Measurements from ENCODE around the gene PRDX6. TPM values are rescaled to one million over a fixed set of nuclear protein-coding genes. Genes with fewer than 3 reads are reported as not detected.
A peak's percentile ranks its signal among the peaks of the same experiment; 100 is the strongest.

PRDX6 gene
- total and polyA plus RNA-seq, 12 donors: 215 to 698 (median 360) TPM

- peak; percentile 89 to 96 (median 91) for ATAC-seq
- peak overlapping the region; percentile 56 to 95 (median 90) for H3K4me3 ChIP-seq
- H3K27ac ChIP-seq: peak overlapping the region; percentile 64 to 99 (median 96)
- TF ChIP-seq, protein P1, sequence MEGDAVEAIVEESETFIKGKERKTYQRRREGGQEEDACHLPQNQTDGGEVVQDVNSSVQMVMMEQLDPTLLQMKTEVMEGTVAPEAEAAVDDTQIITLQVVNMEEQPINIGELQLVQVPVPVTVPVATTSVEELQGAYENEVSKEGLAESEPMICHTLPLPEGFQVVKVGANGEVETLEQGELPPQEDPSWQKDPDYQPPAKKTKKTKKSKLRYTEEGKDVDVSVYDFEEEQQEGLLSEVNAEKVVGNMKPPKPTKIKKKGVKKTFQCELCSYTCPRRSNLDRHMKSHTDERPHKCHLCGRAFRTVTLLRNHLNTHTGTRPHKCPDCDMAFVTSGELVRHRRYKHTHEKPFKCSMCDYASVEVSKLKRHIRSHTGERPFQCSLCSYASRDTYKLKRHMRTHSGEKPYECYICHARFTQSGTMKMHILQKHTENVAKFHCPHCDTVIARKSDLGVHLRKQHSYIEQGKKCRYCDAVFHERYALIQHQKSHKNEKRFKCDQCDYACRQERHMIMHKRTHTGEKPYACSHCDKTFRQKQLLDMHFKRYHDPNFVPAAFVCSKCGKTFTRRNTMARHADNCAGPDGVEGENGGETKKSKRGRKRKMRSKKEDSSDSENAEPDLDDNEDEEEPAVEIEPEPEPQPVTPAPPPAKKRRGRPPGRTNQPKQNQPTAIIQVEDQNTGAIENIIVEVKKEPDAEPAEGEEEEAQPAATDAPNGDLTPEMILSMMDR (IDR thresholded peaks at IDR 0.05): peak in 3 of 9 donors; percentile 9 to 36 (median 20)
- H3K9me3 ChIP-seq: no peaks in the 10 kb centered on the region
- no peaks in the 10 kb centered on the region for H3K27me3 ChIP-seq
- 0 to 1% methylated on average over 48 to 58 of the region's 62 CpGs for WGBS, 2 donors
- intact Hi-C loops (cut with DNase I): loop anchor here in 7 of 10 donors (2.0 to 10.0 kb wide), 5 partner anchors 44 to 548 kb away; partner anchors contain the start of genes CENPL (in 3 of the 7), DARS2 (in 3 of the 7) and RC3H1 (in 1 of the 7)
- H3K36me3 ChIP-seq: peaks cover 0 to 25% (median 6%) of the 10 kb centered on the region in 9 donors
- peaks cover 4 to 76% (median 46%) of the 10 kb centered on the region in 9 donors for H3K4me1 ChIP-seq
- DNase-seq: peak; percentile 91 to 92
Observed at GRCh38 chr1:173476665-173477285, 360 bp upstream of the PRDX6 start.

GRCh38 chr1:173478094-173478674 is 1.0 kb downstream of the PRDX6 start:
- WGBS, 2 donors: 4 to 6% methylated on average over 9 of the region's 9 CpGs
- Histone ChIP-seq H3K27me3 (no peaks in the 10 kb centered on the region), H3K27ac (peak overlapping the region; percentile 95 to 99 (median 99)), H3K36me3 (peaks cover 0 to 39% (median 19%) of the 10 kb centered on the region in 9 donors), H3K4me1 (peaks cover 4 to 77% (median 48%) of the 10 kb centered on the region in 9 donors), H3K4me3 (peak overlapping the region; percentile 84 to 95 (median 90)), H3K9me3 (no peaks in the 10 kb centered on the region)
- peak; percentile 28 to 62 for DNase-seq
- intact Hi-C loops (cut with DNase I): loop anchor here in 3 of 10 donors (5.0 to 10.0 kb wide), 3 partner anchors 46 to 547 kb away; partner anchors contain the start of genes CENPL (in 2 of the 3), DARS2 (in 2 of the 3) and RC3H1 (in 1 of the 3)
- ATAC-seq: peak; percentile 30 to 84 (median 78)
- TF ChIP-seq, protein P1 (IDR thresholded peaks at IDR 0.05): no peak

DNA sequence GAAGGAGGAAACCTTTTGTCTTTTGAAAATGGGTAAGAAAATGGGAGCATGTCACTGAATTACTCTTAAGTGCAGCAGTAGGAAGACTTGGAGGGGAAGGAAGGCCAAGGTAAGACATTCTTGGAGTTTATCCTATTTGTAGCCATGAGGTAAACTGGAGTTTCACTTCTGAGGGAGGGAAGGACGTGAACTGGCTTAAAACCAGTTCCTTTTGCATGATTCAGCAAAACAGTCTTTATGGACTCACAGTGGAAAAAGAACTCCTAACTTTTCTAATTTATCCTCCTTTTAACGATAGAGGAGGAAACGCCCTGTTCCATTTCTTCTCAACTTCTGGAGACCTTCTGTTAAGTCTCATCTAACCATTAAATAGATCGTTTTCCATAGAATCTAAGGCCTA is 2.5 kb downstream of the PRDX6 start:
- no peak for ATAC-seq
- Histone ChIP-seq H3K36me3 (peaks cover 0 to 54% (median 31%) of the 10 kb centered on the region in 9 donors), H3K4me3 (peak overlapping the region in 3 of 10 donors; percentile 88 to 95 (median 93)), H3K27me3 (no peaks in the 10 kb centered on the region), H3K4me1 (peaks cover 4 to 64% (median 42%) of the 10 kb centered on the region in 9 donors), H3K9me3 (no peaks in the 10 kb centered on the region), H3K27ac (peak overlapping the region in 6 of 10 donors; percentile 12 to 99 (median 98))
- intact Hi-C loops (cut with DNase I): loop anchor here in 3 of 10 donors (5.0 to 10.0 kb wide), 4 partner anchors 47 to 1503 kb away; partner anchors contain the start of genes CENPL (in 2 of the 3), DARS2 (in 2 of the 3) and RC3H1 (in 1 of the 3)
- TF ChIP-seq, protein P1 (IDR thresholded peaks at IDR 0.05): no peak
- no peak for DNase-seq
- 75 to 79% methylated on average over 4 of the region's 4 CpGs for WGBS, 2 donors

- H3K4me3 ChIP-seq: no peak overlapping the region
- H3K27ac ChIP-seq: no peak overlapping the region
- peak in 1 of 2 donors; percentile 23 for DNase-seq
- no peaks in the 10 kb centered on the region for H3K27me3 ChIP-seq
- TF ChIP-seq, protein P1 (IDR thresholded peaks at IDR 0.05): no peak
- no peaks in the 10 kb centered on the region for H3K9me3 ChIP-seq
- intact Hi-C loops (cut with DNase I): loop anchor here in 2 of 10 donors (5.0 kb wide), 2 partner anchors 49 to 1501 kb away; no protein-coding TSS in a partner anchor
- no peak for ATAC-seq
- peaks cover 4 to 49% (median 28%) of the 10 kb centered on the region in 9 donors for H3K4me1 ChIP-seq
- peaks cover 0 to 70% (median 48%) of the 10 kb centered on the region in 9 donors for H3K36me3 ChIP-seq
- 59 to 65% methylated on average over 1 of the region's 1 CpG for WGBS, 2 donors
Observed at GRCh38 chr1:173481195-173481772, 4.1 kb downstream of the PRDX6 start.
